Glutamatergic neuron (in vitro differentiated cells): Measurements from ENCODE around the gene MDM1. TPM values are rescaled to one million over a fixed set of nuclear protein-coding genes. Genes with fewer than 3 reads are reported as not detected.

Source experiments
- DNase-seq: peaks from one replicate; pipeline ENCODE4 v3.0.0; 2022
- H3K27ac Mint-ChIP-seq: one replicate; pipeline ENCODE4 v1.8.0; 2020; ENCODE audit warnings: mild to moderate bottlenecking, mixed read lengths, inconsistent platforms; ENCODE audit not compliant: unreplicated experiment
- H3K27me3 Mint-ChIP-seq: one replicate; pipeline ENCODE4 v1.8.0; 2020; ENCODE audit warnings: mild to moderate bottlenecking, moderate library complexity, mixed read lengths, inconsistent platforms; ENCODE audit not compliant: unreplicated experiment
- H3K36me3 Mint-ChIP-seq: one replicate; pipeline ENCODE4 v1.8.0; 2020; ENCODE audit warnings: mild to moderate bottlenecking, mixed read lengths, inconsistent platforms; ENCODE audit not compliant: unreplicated experiment
- H3K4me1 Mint-ChIP-seq: one replicate; pipeline ENCODE4 v1.8.0; 2020; ENCODE audit warnings: mild to moderate bottlenecking, low read depth, mixed read lengths, inconsistent platforms; ENCODE audit not compliant: unreplicated experiment
- H3K4me3 Mint-ChIP-seq: one replicate; pipeline ENCODE4 v1.8.0; 2020; ENCODE audit warnings: mild to moderate bottlenecking, mixed read lengths, inconsistent platforms; ENCODE audit not compliant: unreplicated experiment
- H3K9me3 Mint-ChIP-seq: one replicate; pipeline ENCODE4 v1.8.0; 2020; ENCODE audit warnings: mild to moderate bottlenecking, moderate library complexity, mixed read lengths, inconsistent platforms; ENCODE audit not compliant: unreplicated experiment
- long read RNA-seq: library from polyadenylated mRNA; unstranded; transcript quantifications from one replicate; pipeline ENCODE4 v2.0.0, GENCODE V29; 2020; ENCODE audit not compliant: unreplicated experiment
- total RNA-seq: library from RNA; stranded (reverse); fragmentation: NEBNext Ultra II Directional; extraction: Animal tissue kit (Norgen Biotek cat#: 25700); gene quantifications from one replicate; pipeline ENCODE4 v1.2.1, GENCODE V29; 2021; ENCODE audit not compliant: unreplicated experiment
- TF ChIP-seq, protein P1 (sequence below): fragments of 200-600 bp; sonication (generic); IDR thresholded peaks from one replicate; pipeline ENCODE4 v1.5.0; 2021; ENCODE audit not compliant: partially characterized antibody, unreplicated experiment

The MDM1 gene, protein sequence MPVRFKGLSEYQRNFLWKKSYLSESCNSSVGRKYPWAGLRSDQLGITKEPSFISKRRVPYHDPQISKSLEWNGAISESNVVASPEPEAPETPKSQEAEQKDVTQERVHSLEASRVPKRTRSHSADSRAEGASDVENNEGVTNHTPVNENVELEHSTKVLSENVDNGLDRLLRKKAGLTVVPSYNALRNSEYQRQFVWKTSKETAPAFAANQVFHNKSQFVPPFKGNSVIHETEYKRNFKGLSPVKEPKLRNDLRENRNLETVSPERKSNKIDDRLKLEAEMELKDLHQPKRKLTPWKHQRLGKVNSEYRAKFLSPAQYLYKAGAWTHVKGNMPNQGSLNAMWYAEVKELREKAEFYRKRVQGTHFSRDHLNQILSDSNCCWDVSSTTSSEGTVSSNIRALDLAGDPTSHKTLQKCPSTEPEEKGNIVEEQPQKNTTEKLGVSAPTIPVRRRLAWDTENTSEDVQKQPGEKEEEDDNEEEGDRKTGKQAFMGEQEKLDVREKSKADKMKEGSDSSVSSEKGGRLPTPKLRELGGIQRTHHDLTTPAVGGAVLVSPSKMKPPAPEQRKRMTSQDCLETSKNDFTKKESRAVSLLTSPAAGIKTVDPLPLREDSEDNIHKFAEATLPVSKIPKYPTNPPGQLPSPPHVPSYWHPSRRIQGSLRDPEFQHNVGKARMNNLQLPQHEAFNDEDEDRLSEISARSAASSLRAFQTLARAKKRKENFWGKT
- 7.9 TPM for total RNA-seq
- long read RNA-seq, partial matches to known transcripts = 0 of 2 reads
- long read RNA-seq, other reads (novel, unspliced or antisense) = 2 of 2 reads

DNA sequence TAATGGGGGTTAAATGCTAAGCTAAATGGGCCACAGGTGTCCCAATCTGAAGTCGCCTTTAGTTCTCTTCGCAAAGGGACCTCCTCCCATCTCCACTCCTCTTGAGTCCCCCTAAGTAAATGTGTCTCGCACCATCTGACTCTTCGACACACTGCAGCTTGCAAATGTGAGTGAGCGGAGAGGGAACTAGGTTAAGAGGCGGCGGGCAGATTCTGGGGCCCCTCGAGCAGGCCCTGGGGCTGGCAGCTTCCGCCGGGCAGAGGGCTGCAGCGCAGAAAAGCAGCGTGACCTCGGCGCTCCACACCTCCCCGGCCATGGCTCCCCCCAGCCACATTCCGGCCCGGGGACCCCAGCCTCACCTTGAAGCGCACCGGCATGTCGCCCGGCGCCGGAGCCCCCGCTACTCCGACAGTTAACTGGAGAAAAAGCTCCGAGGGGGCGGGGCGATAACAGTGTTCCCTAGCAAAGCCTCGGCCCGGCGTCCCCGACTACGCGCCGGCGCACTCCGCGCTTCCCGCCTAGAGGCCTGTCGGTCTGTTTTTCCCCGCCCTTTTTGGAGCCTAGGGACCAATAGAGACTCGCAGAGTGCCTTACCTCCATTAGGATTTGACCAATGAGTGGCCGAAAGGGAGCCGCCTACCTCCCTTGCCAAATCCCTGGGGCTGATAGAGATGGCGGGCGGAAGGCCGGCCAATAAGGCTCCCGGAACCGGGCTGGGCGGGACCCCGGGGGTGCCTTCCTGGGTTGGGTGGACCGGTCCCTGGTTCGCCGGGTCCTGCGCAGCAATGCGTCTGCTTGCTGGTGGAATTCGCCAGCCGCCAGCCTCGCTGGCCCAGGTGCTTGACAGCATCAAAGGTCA is at the start of gene MDM1:
Gene MDM1 (minus strand): TSS at position 494 of the 859 bp plus-strand sequence. CDS start 117 bp downstream, at position 377.
- peaks cover 1% of the 10 kb centered on the region for H3K27me3 Mint-ChIP-seq
- peaks cover 15% of the 10 kb centered on the region for H3K4me1 Mint-ChIP-seq
- H3K4me3 Mint-ChIP-seq = peak within 1 kb of the TSS; percentile 87
- peak; percentile 98 for DNase-seq
- H3K9me3 Mint-ChIP-seq = no peaks in the 10 kb centered on the region
- TF ChIP-seq, protein P1, sequence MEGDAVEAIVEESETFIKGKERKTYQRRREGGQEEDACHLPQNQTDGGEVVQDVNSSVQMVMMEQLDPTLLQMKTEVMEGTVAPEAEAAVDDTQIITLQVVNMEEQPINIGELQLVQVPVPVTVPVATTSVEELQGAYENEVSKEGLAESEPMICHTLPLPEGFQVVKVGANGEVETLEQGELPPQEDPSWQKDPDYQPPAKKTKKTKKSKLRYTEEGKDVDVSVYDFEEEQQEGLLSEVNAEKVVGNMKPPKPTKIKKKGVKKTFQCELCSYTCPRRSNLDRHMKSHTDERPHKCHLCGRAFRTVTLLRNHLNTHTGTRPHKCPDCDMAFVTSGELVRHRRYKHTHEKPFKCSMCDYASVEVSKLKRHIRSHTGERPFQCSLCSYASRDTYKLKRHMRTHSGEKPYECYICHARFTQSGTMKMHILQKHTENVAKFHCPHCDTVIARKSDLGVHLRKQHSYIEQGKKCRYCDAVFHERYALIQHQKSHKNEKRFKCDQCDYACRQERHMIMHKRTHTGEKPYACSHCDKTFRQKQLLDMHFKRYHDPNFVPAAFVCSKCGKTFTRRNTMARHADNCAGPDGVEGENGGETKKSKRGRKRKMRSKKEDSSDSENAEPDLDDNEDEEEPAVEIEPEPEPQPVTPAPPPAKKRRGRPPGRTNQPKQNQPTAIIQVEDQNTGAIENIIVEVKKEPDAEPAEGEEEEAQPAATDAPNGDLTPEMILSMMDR = no peak
- H3K27ac Mint-ChIP-seq = no peak within 1 kb of the TSS
- no peaks in the 10 kb centered on the region for H3K36me3 Mint-ChIP-seq

DNA sequence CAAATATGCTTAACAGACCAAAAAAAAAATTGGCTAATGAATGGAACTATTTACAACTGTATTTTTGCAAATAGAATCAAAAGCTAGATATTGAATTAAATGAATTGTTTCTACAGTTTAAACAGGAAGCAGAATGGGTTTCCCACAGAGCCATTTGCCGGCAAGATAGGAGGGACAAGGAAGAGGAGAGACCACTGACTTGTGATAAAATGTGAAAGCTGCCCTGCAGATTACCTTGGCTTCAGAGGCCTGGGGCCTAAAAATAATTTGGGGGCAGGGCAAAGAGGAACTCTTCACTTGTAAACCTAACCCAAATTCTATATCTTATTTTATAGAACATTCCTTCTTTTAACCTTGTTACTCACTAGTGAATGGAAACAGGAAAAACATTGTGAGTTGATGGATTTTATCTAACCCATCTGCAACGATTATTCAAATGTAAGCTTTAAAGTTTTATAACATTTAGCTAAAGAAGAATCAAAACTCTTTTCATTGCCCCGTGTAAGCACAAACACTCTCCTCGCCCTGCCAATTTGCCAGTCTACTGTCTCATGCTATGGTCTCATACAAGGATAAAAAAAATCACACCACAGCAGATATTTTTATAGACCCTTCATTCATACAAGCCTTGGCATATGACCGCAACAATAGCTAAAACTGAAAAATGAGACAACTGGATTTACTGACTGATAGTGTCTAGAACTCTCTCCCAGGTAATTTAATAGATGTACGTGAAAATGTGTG is 49.5 kb upstream of the MDM1 start:
- H3K27me3 Mint-ChIP-seq = peaks cover 2% of the 10 kb centered on the region
- TF ChIP-seq, protein P1 = no peak
- no peak overlapping the region for H3K27ac Mint-ChIP-seq
- DNase-seq = no peak
- H3K9me3 Mint-ChIP-seq = no peaks in the 10 kb centered on the region
- no peak overlapping the region for H3K4me3 Mint-ChIP-seq
- H3K4me1 Mint-ChIP-seq = peaks cover 7% of the 10 kb centered on the region
- H3K36me3 Mint-ChIP-seq = no peaks in the 10 kb centered on the region

DNA sequence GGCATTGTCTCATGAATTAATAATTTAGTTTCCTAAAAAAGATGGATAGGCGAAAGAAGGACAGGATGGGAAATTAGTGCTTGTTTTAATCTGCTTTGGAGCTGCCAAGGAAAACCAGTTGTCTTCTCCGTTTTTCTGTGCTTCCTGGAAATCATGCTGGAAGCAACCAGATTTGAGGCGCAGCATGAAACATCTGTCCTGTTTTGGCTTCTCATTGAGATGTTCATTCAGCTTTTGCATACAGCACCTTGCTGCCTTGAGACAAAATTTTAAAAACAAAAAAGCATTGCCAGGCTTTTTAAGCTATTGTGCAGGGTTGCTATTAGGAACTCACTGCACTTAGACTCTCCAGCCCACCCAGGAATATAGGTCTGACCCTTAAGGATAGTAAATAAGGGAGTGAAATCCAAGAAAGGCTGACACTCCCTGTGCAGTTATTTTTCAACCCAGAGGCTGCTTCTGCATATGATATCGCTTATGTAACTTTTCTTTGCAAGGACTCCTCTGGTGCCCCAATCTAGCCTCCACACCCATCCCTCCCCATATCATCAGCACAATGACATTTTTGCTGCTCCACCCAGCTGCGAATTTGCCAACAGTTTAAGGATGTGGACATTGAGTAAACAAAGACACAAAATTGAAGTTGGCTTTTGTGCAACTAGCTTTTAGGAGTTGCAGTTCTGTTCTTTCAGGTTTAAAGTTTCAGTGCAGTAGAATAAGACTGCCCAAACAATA is 46.9 kb upstream of the MDM1 start:
- no peaks in the 10 kb centered on the region for H3K36me3 Mint-ChIP-seq
- TF ChIP-seq, protein P1 = no peak

DNA sequence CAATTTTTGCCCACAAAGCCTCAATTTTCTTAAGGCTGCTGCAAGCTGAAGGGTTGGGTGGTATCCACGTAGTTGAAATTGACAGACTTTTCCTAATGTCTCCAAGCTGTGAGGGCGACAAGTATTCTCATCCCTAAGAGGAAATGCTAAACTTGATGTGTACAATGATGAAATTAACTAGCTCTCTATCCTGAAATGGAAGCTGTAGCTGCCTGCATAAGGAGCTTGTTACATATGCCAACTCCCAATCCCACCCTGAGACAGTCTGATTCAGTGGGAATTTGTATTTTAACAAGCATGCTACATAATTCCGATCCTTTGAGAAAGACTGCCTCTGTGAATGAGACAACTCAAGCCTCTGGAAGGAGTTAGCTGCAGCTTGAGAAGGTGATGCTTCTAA is 45.7 kb upstream of the MDM1 start:
- Mint-ChIP-seq H3K9me3 (no peaks in the 10 kb centered on the region), H3K27ac (no peak overlapping the region), H3K4me3 (no peak overlapping the region), H3K36me3 (no peaks in the 10 kb centered on the region), H3K27me3 (no peaks in the 10 kb centered on the region), H3K4me1 (peaks cover 22% of the 10 kb centered on the region)
- TF ChIP-seq, protein P1 = no peak
- no peak for DNase-seq

More for the DNA sequence above, 46.9 kb upstream of the MDM1 start:
- H3K4me3 Mint-ChIP-seq = no peak overlapping the region
- H3K4me1 Mint-ChIP-seq = peaks cover 22% of the 10 kb centered on the region
- no peaks in the 10 kb centered on the region for H3K9me3 Mint-ChIP-seq
- H3K27ac Mint-ChIP-seq = no peak overlapping the region
- DNase-seq = no peak
- H3K27me3 Mint-ChIP-seq = no peaks in the 10 kb centered on the region
